ENCODE results near the gene PHKG2.

The PHKG2 gene

GRCh38 chr16:30728899-30729672, 19.1 kb upstream of the PHKG2 start:
- no peak for DNase-seq

DNA sequence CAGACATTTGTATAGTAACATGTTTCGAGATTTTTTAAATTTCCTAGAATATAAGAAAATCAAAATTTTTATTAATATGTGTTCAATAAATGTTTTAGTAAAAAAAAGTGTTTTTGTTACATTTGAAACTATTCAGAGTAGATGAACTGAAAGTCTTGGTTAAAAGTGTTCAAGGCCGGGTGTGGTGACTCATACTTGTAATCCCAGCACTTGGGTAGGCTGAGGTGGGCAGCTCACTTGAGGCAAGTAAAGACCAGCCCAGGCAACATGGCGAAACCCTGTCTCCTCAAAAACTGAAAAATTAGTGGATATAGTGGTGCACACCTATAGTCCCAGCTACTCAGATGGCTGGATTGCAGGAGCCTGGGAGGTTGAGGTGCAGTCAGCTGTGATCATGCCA, 16.8 kb upstream of the PHKG2 start:
- no peak for DNase-seq

- DNase-seq = no peak
Measured at GRCh38 chr16:30736995-30737793, 11.0 kb upstream of the PHKG2 start.

GRCh38 chr16:30737794-30738648, 10.2 kb upstream of the PHKG2 start:
- no peak for DNase-seq

GRCh38 chr16:30738984-30739951, 9.0 kb upstream of the PHKG2 start:
- DNase-seq = no peak

DNA sequence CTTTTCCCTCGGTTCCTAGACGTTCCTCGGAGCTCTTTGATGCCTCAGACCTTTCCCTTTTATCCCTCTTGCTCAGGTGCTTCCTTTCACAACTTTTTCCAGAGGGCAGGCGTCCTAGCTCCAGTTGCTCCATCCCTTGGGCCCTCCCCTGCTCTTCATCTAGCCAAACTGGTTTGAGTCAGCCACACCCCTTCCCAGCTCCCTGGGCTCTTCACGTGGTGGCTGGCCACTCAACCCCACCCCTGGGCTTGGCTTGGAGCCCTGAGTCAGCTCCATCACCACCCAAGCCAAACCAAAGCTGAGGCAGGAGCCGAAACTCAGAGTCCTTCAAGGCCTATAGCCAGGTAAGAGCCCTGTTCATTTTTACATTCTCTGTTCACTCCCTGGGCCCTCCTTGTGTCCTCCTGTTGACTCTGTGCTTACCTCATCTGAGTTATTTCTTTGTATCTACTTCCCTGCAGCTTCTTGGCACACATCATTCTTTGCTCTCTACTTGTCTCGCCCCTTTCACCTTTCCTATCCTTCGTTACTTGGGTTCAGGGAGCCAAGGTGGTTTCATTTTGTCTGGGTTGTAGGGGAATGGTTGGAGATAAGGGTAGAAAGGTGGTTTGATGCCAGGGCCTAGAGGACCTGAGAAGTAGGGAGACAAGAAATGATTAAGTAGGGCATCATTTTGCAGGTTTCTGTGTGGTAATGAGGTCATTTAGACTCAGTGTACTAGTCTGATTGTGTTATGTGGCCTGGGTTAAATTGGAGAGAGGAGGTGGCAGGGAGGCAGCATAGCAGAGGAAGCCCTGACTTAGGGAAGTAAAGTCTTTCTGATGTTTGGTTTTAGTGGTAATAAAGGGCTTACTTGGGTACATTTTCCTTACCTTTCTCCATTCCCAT, 7.6 kb upstream of the PHKG2 start:
- peak; percentile 30 for DNase-seq

DNA sequence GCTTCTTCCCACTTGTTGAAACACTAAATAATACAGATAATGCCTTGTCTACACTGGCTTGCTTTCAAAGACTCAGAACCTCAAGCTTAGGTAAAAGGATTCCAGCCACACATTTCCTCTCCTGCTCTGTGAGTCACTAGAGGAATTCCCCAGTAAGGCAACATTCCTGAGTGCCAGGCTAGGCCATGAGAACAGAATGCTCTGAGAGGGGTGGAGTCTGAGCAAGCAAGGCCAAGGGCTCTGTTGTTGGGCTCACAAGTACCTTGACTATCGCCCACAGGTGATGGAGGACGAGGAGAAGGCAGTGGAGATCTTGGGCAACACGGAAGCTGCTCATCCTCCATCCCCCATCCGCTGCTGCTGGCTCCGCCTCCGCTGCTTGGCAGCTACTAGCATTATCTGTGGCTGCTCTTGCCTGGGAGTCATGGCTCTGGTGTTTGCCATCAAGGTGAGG, 6.7 kb upstream of the PHKG2 start:
- no peak for DNase-seq

DNA sequence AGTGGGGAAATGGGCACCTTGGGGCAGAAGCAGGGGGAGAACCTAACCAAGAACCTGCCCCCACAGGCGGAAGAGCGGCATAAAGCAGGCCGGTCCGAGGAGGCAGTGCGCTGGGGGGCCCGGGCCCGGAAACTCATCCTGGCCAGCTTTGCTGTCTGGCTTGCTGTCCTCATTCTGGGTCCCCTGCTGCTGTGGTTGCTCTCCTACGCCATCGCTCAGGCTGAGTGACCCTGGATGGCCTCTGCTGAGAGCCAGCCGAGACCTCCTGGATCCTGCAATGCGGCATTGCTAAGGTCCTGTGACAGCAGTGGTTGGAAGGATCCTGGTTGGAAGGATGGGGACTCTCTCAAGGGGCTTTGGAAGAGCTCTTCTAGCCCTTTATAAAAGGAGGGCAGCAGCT, 4.5 kb upstream of the PHKG2 start:
- DNase-seq = no peak

GRCh38 chr16:30744183-30744582, 4.0 kb upstream of the PHKG2 start:
- no peak for DNase-seq

DNA sequence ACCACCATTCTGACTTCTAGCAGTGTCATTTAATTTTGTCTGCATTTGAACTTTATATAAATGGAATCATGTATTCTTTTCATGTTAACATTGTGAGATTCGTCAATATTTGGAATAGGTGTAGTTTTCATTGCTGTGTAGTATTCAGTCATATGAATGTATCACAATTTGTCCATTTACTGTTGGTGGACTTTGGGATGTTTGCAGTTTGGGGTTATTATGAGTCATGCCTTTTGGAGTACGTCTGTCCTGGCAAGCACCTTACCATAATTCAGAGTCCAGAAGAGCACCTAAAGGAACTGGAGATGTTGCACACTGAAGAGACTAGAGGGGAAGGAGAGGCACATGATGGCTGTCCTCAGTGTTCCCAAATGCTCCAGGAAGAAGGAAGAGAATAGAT, 3.1 kb upstream of the PHKG2 start:
- DNase-seq = no peak

- no peak for DNase-seq
Measured at GRCh38 chr16:30746638-30747175, 1.5 kb upstream of the PHKG2 start.

DNA sequence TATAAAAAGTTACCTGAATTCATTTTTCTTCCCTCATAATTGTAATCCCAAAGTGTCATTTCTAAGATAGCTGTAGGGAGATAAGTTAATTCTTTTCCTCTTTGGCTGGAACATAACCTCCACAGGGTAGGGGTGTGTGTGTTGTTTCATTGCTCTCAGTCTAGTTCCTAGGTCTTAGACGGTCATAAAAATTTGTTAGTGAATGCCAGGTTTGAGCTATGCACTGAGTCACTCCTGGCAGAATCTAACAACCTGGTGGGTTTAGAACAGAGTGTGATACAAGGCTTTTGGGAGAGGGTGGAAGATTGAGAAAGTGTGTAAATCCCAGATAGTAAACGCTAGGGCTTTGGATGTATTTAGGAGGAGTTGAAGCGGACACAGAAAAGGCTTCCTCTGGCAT, 894 bp upstream of the PHKG2 start:
- no peak for DNase-seq

DNA sequence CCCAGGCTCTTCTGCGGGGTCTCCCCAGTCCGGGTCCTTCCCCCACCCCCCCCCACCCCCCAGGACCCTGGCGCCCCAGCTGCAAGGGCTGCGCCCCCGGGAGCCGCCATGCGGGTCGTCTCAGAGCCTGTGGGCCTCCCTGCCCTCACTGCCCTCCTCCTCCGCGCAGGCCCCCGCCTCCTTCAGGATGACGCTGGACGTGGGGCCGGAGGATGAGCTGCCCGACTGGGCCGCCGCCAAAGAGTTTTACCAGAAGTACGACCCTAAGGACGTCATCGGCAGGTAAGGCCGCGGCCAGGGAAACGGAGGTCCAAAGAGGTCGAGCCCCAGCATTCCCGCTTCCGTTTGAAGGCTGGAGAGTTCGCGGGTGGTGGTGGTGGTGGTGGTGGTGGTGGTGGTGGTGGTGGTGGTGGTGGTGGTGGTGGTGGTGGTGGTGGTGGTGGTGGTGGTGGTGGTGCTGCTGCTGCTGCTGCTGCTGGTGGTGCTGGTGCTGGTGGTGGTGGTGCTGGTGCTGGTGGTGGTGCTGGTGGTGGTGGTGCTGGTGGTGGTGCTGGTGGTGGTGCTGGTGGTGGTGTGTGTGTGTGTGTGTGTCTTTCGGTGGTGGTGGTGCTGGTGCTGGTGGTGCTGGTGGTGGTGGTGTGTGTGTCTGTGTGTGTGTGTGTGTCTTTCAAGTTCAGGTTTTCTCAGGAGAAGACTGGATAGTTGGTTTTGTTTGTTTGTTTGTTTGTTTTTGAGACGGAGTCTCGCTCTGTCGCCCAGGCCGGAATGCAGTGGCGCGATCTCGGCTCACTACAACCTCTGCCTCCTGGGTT, 615 bp downstream of the PHKG2 start:
- no peak for DNase-seq

DNA sequence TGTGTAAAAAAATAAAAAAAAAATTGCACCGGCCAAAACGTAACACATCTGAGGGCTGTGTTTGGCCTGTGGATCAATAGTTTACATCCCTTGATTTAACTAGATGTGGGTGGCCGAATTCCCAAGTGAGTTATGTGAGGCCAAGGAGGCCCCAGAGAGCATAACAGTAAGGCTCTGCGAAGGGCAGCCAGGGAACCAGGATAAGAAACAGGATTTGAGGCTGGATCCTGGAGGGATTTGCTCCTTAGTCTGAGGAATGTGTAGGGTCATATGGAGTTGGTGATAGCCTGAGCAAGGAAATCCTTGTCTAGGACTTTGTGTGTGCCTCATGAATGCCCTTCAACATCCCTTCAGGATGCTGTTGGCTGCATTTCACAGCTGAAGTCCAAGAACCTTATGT, 2.0 kb downstream of the PHKG2 start:
- DNase-seq = no peak

DNA sequence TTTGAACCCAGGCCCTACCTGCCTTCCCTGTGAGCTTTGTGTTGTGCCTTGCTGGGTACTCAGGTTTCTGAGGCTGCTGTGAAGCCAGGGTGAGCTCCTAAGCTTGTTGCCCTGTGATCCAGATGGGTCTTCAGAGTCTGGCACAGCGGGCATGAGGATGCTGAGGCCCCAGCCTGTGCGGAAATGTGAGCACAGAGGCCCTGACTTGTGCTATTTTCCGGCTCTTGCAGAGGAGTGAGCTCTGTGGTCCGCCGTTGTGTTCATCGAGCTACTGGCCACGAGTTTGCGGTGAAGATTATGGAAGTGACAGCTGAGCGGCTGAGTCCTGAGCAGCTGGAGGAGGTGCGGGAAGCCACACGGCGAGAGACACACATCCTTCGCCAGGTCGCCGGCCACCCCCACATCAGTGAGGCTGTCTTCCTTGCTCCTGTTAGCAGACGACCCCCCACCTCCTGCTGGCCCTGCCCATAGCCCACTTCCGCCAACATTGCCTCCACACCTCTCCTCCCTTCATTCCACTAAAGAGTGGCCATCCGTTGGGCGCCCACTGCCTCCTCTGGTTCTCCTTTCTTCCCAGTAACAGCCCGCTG, 2.7 kb downstream of the PHKG2 start:
- no peak for DNase-seq

GRCh38 chr16:30753596-30753995, 5.4 kb downstream of the PHKG2 start:
- no peak for DNase-seq

- no peak for DNase-seq
Measured at GRCh38 chr16:30755955-30756780, 7.9 kb downstream of the PHKG2 start.

GRCh38 chr16:30756781-30757100, 8.5 kb downstream of the PHKG2 start:
- no peak for DNase-seq

- DNase-seq = no peak
Measured at GRCh38 chr16:30757316-30757715, 9.1 kb downstream of the PHKG2 start.
